HG03460 (cell line): ENCODE measurements around the gene KISS1R.
"Not testable (repeated sequence)": the region's sequence is repeated elsewhere in the genome, so short reads cannot be mapped to it uniquely, and the experiment has no call there.

Experiments used
- ATAC-seq: cut with Tn5 transposase; IDR thresholded peaks from one replicate; pipeline ENCODE4 v1.9.1; 2021; ENCODE audit not compliant: unreplicated experiment

KISS1R gene

DNA sequence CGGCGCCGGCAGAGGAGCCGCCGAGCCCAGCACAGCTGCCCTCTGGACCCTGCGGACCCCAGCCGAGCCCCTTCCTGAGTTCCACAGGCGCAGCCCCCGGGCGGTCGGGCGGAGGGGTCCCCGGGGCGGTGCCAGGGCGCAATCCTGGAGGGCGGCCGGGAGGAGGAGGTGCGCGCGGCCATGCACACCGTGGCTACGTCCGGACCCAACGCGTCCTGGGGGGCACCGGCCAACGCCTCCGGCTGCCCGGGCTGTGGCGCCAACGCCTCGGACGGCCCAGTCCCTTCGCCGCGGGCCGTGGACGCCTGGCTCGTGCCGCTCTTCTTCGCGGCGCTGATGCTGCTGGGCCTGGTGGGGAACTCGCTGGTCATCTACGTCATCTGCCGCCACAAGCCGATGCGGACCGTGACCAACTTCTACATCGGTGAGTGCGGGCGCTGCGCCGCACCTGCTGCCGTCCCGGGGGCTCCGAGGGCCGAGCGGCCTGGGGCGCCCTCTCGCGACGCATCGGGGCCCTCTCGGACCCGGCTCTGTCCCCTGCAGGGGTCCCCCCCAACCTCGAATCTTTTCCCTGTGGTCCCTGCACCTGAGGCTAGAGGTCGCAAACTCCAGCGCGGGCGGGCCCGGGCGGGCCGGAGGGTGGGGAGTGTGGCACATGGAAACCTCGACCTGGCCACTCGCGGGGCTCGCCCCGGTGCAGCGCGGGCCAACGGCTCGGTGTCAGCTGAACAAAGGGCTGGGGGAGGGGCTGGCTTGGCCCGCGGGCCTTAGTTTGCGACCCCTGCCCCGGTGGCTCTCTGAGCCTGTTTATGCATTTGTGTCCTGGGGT, at the start of gene KISS1R:
Gene KISS1R, plus strand, starts transcription at position 11 of the 829 bp plus-strand sequence. Its CDS starts 170 bp downstream, at position 181.
- ATAC-seq = no peak

- ATAC-seq = no peak
These were observed 49.2 kb upstream of the KISS1R start for GRCh38 chr19:867855-868457.

GRCh38 chr19:868458-869244, 48.5 kb upstream of the KISS1R start:
- ATAC-seq = no peak

- no peak for ATAC-seq
These were observed 47.6 kb upstream of the KISS1R start for GRCh38 chr19:869245-870177.

DNA sequence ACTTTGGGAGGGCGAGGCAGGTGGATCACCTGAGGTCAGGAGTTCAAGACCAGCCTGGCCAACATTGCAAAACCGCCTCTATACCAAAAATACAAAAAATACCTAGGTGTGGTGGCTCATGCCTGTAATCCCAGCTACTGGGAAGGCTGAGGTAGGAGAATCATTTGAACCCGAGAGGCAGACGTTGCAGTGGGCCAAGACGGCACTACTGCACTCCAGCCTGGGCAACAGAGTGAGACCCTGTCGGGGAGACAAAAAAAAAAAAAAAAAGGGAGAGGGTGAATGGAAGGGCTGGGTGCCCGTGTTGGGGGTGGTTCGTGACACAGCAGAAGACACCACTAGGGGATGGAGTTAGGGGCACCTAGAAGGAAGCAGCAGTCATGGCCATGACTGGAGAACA, 46.8 kb upstream of the KISS1R start:
- ATAC-seq = no peak

GRCh38 chr19:870963-871401, 46.2 kb upstream of the KISS1R start:
- ATAC-seq = no peak

DNA sequence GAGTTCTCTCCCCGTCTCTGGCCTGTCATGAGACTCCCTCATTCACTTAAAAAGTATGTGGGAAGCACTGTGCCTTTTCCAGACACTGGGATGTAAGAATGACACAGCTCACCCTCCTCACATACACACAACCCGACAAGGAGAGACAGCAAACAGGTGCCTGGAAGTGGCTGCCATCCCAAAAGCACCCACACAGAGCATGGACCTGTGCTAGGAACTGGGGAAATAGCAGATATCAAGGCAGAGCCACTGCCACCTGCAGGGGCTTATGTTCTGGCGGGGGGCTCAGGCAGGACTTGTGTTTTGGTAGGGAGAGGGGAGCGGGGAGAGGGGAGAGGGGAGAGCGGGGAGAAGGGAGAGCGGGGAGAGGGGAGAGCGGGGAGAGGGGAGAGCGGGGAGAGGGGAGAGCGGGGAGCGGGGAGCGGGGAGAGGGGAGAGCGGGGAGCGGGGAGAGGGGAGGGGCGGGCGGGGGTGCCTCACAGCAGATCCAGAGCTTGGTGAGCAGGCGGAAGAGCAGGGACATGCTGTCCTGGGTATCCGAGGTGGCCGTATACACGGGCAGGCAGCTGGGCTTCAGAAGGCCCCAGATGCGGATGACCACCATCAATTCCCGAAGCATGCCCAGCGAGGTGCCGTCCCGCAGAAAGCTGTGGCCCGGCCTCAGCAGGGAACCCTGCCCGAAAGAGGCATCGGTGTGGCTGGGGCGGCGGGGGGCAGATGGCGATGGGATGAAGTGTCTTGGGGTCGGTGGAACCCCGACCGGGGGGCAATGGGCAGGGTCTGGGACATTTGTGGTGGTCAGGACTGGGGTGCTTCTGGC, 45.5 kb upstream of the KISS1R start:
- no peak for ATAC-seq

GRCh38 chr19:872266-872951, 44.7 kb upstream of the KISS1R start:
- ATAC-seq = no peak

DNA sequence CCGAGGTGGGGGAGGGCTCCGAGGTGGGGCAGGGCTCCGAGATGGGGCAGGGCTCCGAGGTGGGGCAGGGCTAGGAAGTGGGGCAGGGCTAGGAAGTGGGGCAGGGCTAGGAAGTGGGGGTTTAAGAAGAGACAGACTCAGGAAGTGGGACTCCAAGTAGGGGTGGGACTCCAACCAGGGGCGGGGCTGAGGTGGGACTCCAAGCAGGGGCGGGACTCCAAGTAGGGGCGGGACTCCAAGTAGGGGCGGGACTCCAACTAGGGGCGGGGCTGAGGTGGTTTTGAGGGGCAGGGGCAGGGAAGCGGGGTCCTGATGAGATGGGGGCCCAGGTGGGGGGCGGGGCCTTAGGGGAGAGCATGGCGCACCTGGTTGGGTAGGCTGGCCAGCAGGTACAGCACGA, 44.0 kb upstream of the KISS1R start:
- no peak for ATAC-seq

- ATAC-seq = no peak
These were observed 43.5 kb upstream of the KISS1R start for GRCh38 chr19:873561-874041.

DNA sequence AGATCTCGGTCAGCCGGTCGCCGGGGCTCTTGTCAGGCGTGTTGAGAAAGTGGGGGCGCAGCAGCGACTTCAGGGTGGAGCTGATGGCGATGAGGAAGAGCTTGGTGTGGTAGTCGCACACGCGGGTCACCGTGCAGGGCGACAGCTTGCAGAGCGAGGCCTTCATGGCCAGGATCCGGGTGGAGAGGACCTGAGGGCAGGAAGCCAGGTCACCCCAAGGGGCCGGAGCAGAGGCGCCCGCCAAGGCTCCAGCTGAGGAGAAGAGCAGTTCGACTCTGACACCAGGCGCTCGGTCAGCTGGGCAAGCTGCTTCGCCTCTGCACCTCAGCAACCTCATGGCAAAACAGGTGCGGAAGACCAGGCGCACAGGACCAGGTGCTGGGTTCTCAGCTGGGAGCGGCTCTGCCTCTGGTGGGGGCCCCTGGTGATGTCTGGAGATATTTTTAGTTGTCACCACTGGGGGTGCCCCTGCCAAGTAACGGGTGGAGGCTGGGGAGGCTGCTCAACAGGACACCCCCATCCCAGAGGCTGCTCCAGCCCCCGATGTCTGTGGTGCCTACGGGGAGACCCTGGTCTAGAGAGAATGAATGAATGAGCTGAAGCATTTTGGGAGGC, 41.8 kb upstream of the KISS1R start:
- ATAC-seq = no peak

- ATAC-seq = no peak
These were observed 41.0 kb upstream of the KISS1R start for GRCh38 chr19:876089-876488.

DNA sequence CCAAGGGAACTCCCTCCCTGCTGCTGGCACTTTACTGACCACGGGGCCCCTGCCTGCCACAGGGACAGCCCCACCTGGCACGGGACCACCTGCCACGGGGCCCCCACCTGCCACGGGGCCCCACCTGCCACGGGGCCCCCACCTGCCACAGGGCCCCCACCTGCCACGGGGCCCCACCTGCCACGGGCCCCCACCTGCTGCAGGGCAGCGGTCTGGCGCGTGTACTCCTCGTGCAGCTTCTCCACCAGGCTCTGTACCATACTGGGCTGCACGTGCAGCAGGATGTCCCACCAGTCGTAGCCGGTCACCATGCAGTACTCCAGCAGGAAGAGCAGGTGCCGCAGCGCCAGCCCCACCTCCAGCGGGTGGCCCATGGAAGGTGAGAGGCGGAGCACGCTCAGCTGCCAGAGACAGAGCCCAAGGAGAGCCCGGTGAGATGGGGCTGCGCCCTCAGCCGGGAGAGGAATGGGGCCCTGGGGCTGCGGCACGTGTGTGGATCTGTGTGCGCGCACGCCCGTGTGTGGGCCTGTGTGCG, 40.3 kb upstream of the KISS1R start:
- no peak for ATAC-seq

- not testable (repeated sequence) for ATAC-seq
These were observed 39.0 kb upstream of the KISS1R start for GRCh38 chr19:877992-878660.

- ATAC-seq = not testable (repeated sequence)
These were observed 38.2 kb upstream of the KISS1R start for GRCh38 chr19:878751-879561.

- ATAC-seq = no peak
These were observed 37.3 kb upstream of the KISS1R start for GRCh38 chr19:879711-880438.
